Activated CD8-positive, alpha-beta T cell treated with anti-CD3 and anti-CD28 coated beads, Interleukin-2, amount 10 ng/mL, durations not matched to agents 7 days and 5 days (primary cell): ENCODE data around the gene UGGT2. TPM values are rescaled to one million over a fixed set of nuclear protein-coding genes. Genes with fewer than 3 reads are reported as not detected.
"Not testable (repeated sequence)": the region's sequence is repeated elsewhere in the genome, so short reads cannot be mapped to it uniquely, and the experiment has no call there.

Source experiments
- ATAC-seq: fragments of 150-1000 bp; cut with Tn5 transposase; one replicate; pipeline ENCODE4 v1.10.0; 2021; ENCODE audit warnings: moderate library complexity
- CTCF ChIA-PET: fragments of 350-600 bp; sonication (Branson Sonifier 250); formaldehyde crosslinking; loops from one replicate; lab custom pipeline; 2021; ENCODE audit warnings: antibody characterized with exemption; lab: Charles Lee
- POLR2A ChIA-PET: fragments of 350-600 bp; sonication (Branson Sonifier 250); formaldehyde crosslinking; loops from one replicate; lab custom pipeline; 2021; ENCODE audit warnings: antibody characterized with exemption; lab: Charles Lee
- DNase-seq: peaks from one replicate; pipeline ENCODE4 v3.0.0-alpha.2; 2020
- H3K27ac Mint-ChIP-seq: one replicate; pipeline ENCODE4 v1.8.0; 2021; ENCODE audit warnings: mild to moderate bottlenecking, mixed read lengths
- H3K27me3 Mint-ChIP-seq: one replicate; pipeline ENCODE4 v1.8.0; 2021; ENCODE audit warnings: low read depth, mixed read lengths
- H3K36me3 Mint-ChIP-seq: one replicate; pipeline ENCODE4 v1.8.0; 2021; ENCODE audit warnings: low read depth, mixed read lengths
- H3K4me1 Mint-ChIP-seq: one replicate; pipeline ENCODE4 v1.8.0; 2021; ENCODE audit warnings: low read depth, mixed read lengths
- H3K4me3 Mint-ChIP-seq: one replicate; pipeline ENCODE4 v1.8.0; 2021; ENCODE audit warnings: mild to moderate bottlenecking, mixed read lengths
- H3K9me3 Mint-ChIP-seq: one replicate; pipeline ENCODE4 v1.8.0; 2022; ENCODE audit warnings: mixed read lengths; ENCODE audit not compliant: insufficient read depth
- total RNA-seq, 2 experiments: library from RNA; stranded (reverse); gene quantifications; one replicate each; pipeline ENCODE4 v1.2.3, GENCODE V29; 2021

Gene UGGT2
- total RNA-seq, 2 experiments from 2014 or later, result not detected

GRCh38 chr13:95781940-95782339 lies 271.3 kb downstream of the UGGT2 start:
- H3K9me3 Mint-ChIP-seq, POLR2A ChIA-PET, DNase-seq, H3K4me3 Mint-ChIP-seq, H3K27ac Mint-ChIP-seq, ATAC-seq, H3K36me3 Mint-ChIP-seq, H3K27me3 Mint-ChIP-seq, H3K4me1 Mint-ChIP-seq, CTCF ChIA-PET: not testable (repeated sequence)

GRCh38 chr13:95781016-95781415 lies 272.2 kb downstream of the UGGT2 start:
- H3K4me3 Mint-ChIP-seq, result no peak overlapping the region
- H3K9me3 Mint-ChIP-seq, result no peaks in the 10 kb centered on the region
- H3K27ac Mint-ChIP-seq, result no peak overlapping the region
- H3K27me3 Mint-ChIP-seq, result no peaks in the 10 kb centered on the region
- H3K4me1 Mint-ChIP-seq, result no peaks in the 10 kb centered on the region
- DNase-seq (no peak), ATAC-seq (no peak)
- POLR2A ChIA-PET, result no interaction called here
- CTCF ChIA-PET, result no interaction called here
- H3K36me3 Mint-ChIP-seq, result peaks cover 3% of the 10 kb centered on the region

GRCh38 chr13:95779522-95779921 lies 273.7 kb downstream of the UGGT2 start:
- H3K4me3 Mint-ChIP-seq, result no peak overlapping the region
- DNase-seq (no peak), ATAC-seq (no peak)
- peaks cover 8% of the 10 kb centered on the region for H3K36me3 Mint-ChIP-seq
- no peak overlapping the region for H3K27ac Mint-ChIP-seq
- CTCF ChIA-PET, result no interaction called here
- no peaks in the 10 kb centered on the region for H3K4me1 Mint-ChIP-seq
- POLR2A ChIA-PET, result no interaction called here
- no peaks in the 10 kb centered on the region for H3K27me3 Mint-ChIP-seq
- no peaks in the 10 kb centered on the region for H3K9me3 Mint-ChIP-seq

GRCh38 chr13:95771905-95772304 lies 281.3 kb downstream of the UGGT2 start:
- CTCF ChIA-PET, result no interaction called here

GRCh38 chr13:95763601-95764000 lies 289.6 kb downstream of the UGGT2 start:
- no peak overlapping the region for H3K27ac Mint-ChIP-seq
- DNase-seq, result no peak
- H3K27me3 Mint-ChIP-seq, result no peaks in the 10 kb centered on the region
- peaks cover 14% of the 10 kb centered on the region for H3K36me3 Mint-ChIP-seq
- ChIA-PET CTCF (no interaction called here), POLR2A (no interaction called here)
- H3K9me3 Mint-ChIP-seq, result no peaks in the 10 kb centered on the region
- H3K4me3 Mint-ChIP-seq, result no peak overlapping the region
- H3K4me1 Mint-ChIP-seq, result no peaks in the 10 kb centered on the region
- no peak for ATAC-seq

More at GRCh38 chr13:95771905-95772304, 281.3 kb downstream of the UGGT2 start:
- Mint-ChIP-seq H3K9me3 (no peaks in the 10 kb centered on the region), H3K36me3 (peaks cover 18% of the 10 kb centered on the region), H3K4me3 (no peak overlapping the region), H3K27ac (no peak overlapping the region), H3K27me3 (no peaks in the 10 kb centered on the region), H3K4me1 (peaks cover 4% of the 10 kb centered on the region)
- ATAC-seq (no peak), DNase-seq (no peak)
- POLR2A ChIA-PET, result no interaction called here

- DNase-seq, H3K4me1 Mint-ChIP-seq, H3K27me3 Mint-ChIP-seq, CTCF ChIA-PET, POLR2A ChIA-PET, H3K4me3 Mint-ChIP-seq, H3K9me3 Mint-ChIP-seq, H3K27ac Mint-ChIP-seq, ATAC-seq: not testable (repeated sequence)
- peaks cover 18% of the 10 kb centered on the region for H3K36me3 Mint-ChIP-seq
Measured at GRCh38 chr13:95762626-95763025, 290.6 kb downstream of the UGGT2 start.

GRCh38 chr13:95756072-95756471 lies 297.1 kb downstream of the UGGT2 start:
- no peak for DNase-seq
- Mint-ChIP-seq H3K27ac (no peak overlapping the region), H3K36me3 (peaks cover 15% of the 10 kb centered on the region), H3K27me3 (no peaks in the 10 kb centered on the region), H3K9me3 (no peaks in the 10 kb centered on the region), H3K4me1 (no peaks in the 10 kb centered on the region), H3K4me3 (no peak overlapping the region)
- ATAC-seq, result no peak
- POLR2A ChIA-PET, result no interaction called here
- CTCF ChIA-PET, result no interaction called here

GRCh38 chr13:95754069-95754468 lies 299.1 kb downstream of the UGGT2 start:
- ChIA-PET POLR2A (no interaction called here), CTCF (no interaction called here)
- no peak overlapping the region for H3K27ac Mint-ChIP-seq
- DNase-seq, result no peak
- H3K36me3 Mint-ChIP-seq, result peaks cover 17% of the 10 kb centered on the region
- H3K4me3 Mint-ChIP-seq, result no peak overlapping the region
- no peaks in the 10 kb centered on the region for H3K4me1 Mint-ChIP-seq
- ATAC-seq, result no peak
- no peaks in the 10 kb centered on the region for H3K27me3 Mint-ChIP-seq
- no peaks in the 10 kb centered on the region for H3K9me3 Mint-ChIP-seq

GRCh38 chr13:95752677-95753076 lies 300.5 kb downstream of the UGGT2 start:
- Mint-ChIP-seq H3K4me3 (no peak overlapping the region), H3K27me3 (no peaks in the 10 kb centered on the region), H3K36me3 (peaks cover 14% of the 10 kb centered on the region), H3K9me3 (no peaks in the 10 kb centered on the region), H3K27ac (no peak overlapping the region), H3K4me1 (no peaks in the 10 kb centered on the region)
- CTCF ChIA-PET, result no interaction called here
- POLR2A ChIA-PET, result no interaction called here
- ATAC-seq, result no peak
- no peak for DNase-seq

Other genes with a start within 250 kb of the UGGT2 start
- gene HS6ST3, start 36.7 kb upstream of the UGGT2 start, total RNA-seq, result not detected